ENCODE measurements around the gene SLC25A25. TPM values are rescaled to one million over a fixed set of nuclear protein-coding genes. Genes with fewer than 3 reads are reported as not detected.

The SLC25A25 gene
- total RNA-seq, 1 donor from 2014 or later = 34.7 TPM

DNA sequence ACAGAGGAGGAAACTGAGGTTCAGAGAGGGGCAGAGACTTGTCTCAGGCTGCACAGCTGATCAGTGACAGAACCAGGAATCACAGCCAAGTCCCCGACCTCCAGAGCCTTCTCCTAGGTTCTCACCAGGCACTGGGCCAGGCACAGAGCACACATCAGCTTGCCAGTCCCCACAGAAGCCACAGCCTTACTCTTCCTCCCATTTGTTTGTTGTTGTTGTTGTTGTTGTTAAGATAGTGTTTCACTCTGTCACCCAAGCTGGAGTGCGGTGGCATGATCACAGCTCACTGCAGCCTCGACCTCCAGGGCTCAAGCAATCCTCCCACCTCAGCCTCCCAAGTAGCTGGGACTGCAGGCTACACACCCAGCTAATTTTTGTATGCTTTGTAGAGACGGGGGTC is 42.3 kb upstream of the SLC25A25 start:
- H3K27me3 ChIP-seq = no peaks in the 10 kb centered on the region
- intact Hi-C loops (cut with DNase I) = no loop called here
- TF ChIP-seq, protein P1, sequence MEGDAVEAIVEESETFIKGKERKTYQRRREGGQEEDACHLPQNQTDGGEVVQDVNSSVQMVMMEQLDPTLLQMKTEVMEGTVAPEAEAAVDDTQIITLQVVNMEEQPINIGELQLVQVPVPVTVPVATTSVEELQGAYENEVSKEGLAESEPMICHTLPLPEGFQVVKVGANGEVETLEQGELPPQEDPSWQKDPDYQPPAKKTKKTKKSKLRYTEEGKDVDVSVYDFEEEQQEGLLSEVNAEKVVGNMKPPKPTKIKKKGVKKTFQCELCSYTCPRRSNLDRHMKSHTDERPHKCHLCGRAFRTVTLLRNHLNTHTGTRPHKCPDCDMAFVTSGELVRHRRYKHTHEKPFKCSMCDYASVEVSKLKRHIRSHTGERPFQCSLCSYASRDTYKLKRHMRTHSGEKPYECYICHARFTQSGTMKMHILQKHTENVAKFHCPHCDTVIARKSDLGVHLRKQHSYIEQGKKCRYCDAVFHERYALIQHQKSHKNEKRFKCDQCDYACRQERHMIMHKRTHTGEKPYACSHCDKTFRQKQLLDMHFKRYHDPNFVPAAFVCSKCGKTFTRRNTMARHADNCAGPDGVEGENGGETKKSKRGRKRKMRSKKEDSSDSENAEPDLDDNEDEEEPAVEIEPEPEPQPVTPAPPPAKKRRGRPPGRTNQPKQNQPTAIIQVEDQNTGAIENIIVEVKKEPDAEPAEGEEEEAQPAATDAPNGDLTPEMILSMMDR (IDR thresholded peaks at IDR 0.05) = no peak
- H3K9me3 ChIP-seq = no peaks in the 10 kb centered on the region
- H3K4me3 ChIP-seq = no peak overlapping the region
- ATAC-seq (no peak), DNase-seq (no peak)
- peaks cover 11% of the 10 kb centered on the region for H3K4me1 ChIP-seq
- H3K36me3 ChIP-seq = no peaks in the 10 kb centered on the region
- H3K27ac ChIP-seq = no peak overlapping the region

DNA sequence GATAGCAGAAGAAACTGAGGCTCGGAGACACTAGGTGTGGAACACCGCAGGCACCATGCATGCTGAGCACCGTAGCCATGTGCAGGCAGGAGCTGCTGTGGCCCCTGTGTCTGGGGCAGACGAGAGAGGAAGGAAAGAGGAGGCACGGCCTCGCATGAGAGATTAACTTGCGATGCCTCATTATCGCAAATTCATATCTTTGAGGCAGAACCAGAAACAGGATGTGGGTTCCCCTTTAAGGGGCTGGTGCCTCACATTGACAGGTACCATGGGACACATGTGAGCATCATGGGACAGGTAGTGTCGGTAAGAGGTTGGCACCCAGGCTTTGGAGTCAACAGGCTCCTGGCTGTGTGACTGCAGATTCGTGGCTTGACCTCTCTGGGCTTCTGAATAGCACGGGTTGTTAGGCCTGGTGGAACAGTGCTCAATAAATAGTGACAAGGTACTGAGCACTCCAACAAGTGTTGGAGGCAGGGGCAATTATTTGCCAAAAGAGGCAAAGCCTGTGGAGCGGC is 41.7 kb upstream of the SLC25A25 start:
- H3K27ac ChIP-seq = peak overlapping the region; percentile 55

GRCh38 chr9:128026773-128027541 is 41.1 kb upstream of the SLC25A25 start:
- intact Hi-C loops (cut with DNase I) = no loop called here
- TF ChIP-seq, protein P1 (IDR thresholded peaks at IDR 0.05) = no peak
- H3K4me1 ChIP-seq = peaks cover 11% of the 10 kb centered on the region
- ATAC-seq (peak; percentile 42), DNase-seq (no peak)
- no peaks in the 10 kb centered on the region for H3K36me3 ChIP-seq
- H3K9me3 ChIP-seq = no peaks in the 10 kb centered on the region
- H3K27me3 ChIP-seq = no peaks in the 10 kb centered on the region
- H3K27ac ChIP-seq = peak overlapping the region; percentile 55
- H3K4me3 ChIP-seq = no peak overlapping the region

More for the DNA sequence above, 41.7 kb upstream of the SLC25A25 start:
- peak; percentile 53 for ATAC-seq
- TF ChIP-seq, protein P1 (IDR thresholded peaks at IDR 0.05) = no peak
- H3K36me3 ChIP-seq = no peaks in the 10 kb centered on the region
- intact Hi-C loops (cut with DNase I) = no loop called here
- H3K27me3 ChIP-seq = no peaks in the 10 kb centered on the region
- no peak overlapping the region for H3K4me3 ChIP-seq
- H3K4me1 ChIP-seq = peaks cover 11% of the 10 kb centered on the region
- no peaks in the 10 kb centered on the region for H3K9me3 ChIP-seq
- DNase-seq = no peak

- ATAC-seq (no peak), DNase-seq (no peak)
- Histone ChIP-seq H3K9me3 (no peaks in the 10 kb centered on the region), H3K27ac (peak overlapping the region; percentile 55), H3K27me3 (no peaks in the 10 kb centered on the region), H3K36me3 (no peaks in the 10 kb centered on the region), H3K4me3 (no peak overlapping the region), H3K4me1 (peaks cover 11% of the 10 kb centered on the region)
- TF ChIP-seq, protein P1 (IDR thresholded peaks at IDR 0.05) = no peak
- intact Hi-C loops (cut with DNase I) = no loop called here
Measured at GRCh38 chr9:128027705-128028104, 40.3 kb upstream of the SLC25A25 start.

DNA sequence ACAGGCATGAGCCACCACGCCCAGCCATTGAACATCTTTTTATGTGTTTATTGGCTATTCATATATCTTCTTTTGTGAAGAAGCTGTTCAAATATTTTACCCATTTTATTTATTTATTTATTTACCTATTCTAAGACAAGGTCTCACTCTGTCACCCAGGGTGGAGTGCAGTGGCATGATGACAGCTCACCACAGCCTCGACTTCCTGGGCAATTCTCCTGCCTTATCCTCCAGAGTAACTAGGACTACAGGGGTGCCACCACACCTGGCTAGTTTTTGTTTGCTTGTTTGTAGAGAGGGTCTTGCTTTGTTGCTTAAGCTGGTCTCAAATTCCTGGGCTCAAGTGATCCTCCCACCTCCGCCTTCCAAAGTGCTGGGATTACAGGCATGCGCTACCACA is 34.4 kb upstream of the SLC25A25 start:
- Histone ChIP-seq H3K9me3 (no peaks in the 10 kb centered on the region), H3K4me3 (no peak overlapping the region), H3K36me3 (no peaks in the 10 kb centered on the region), H3K27me3 (no peaks in the 10 kb centered on the region), H3K4me1 (no peaks in the 10 kb centered on the region), H3K27ac (no peak overlapping the region)
- ATAC-seq (no peak), DNase-seq (no peak)
- TF ChIP-seq, protein P1 (IDR thresholded peaks at IDR 0.05) = no peak
- intact Hi-C loops (cut with DNase I) = no loop called here

Measured in upper lobe of right lung (tissue), 1 donor.